Upper lobe of left lung (tissue), 6 donors: ENCODE measurements around the gene CACHD1. TPM values are rescaled to one million over a fixed set of nuclear protein-coding genes. Genes with fewer than 3 reads are reported as not detected.
A peak's percentile ranks its signal among the peaks of the same experiment; 100 is the strongest.

Experiments
- ATAC-seq, 2 donors: fragments of 200-7000 bp; cut with Tn5 transposase; one replicate each; pipeline ENCODE4 v1.9.1; 2022; ENCODE audit warnings: mild to moderate bottlenecking in 2 of 2, moderate library complexity in 2 of 2; ENCODE audit not compliant: low FRiP score in 2 of 2
- DNase-seq, 2 donors: peaks; one replicate each; pipeline ENCODE4 v3.0.0-alpha.2; 2019 to 2020
- H3K27ac ChIP-seq, 4 donors: fragments of 200-600 bp; sonication (generic); one replicate each; pipeline ENCODE4 v1.5.1; 2016 to 2019
- H3K27me3 ChIP-seq, 4 donors: fragments of 200-600 bp; sonication (generic); one replicate each; pipeline ENCODE4 v1.5.1; 2017 to 2019
- H3K36me3 ChIP-seq, 4 donors: fragments of 200-600 bp; sonication (generic); one replicate each; pipeline ENCODE4 v1.5.1; 2016 to 2019
- H3K4me1 ChIP-seq, 4 donors: fragments of 200-600 bp; sonication (generic); one replicate each; pipeline ENCODE4 v1.5.1; 2018 to 2019
- H3K4me3 ChIP-seq, 4 donors: fragments of 200-600 bp; sonication (generic); one replicate each; pipeline ENCODE4 v1.5.1; 2017 to 2019; ENCODE audit warnings: mild to moderate bottlenecking in 2 of 4, moderate library complexity in 1 of 4
- H3K9me3 ChIP-seq, 4 donors: fragments of 200-600 bp; sonication (generic); one replicate each; pipeline ENCODE4 v1.5.1; 2018 to 2019
- EP300 ChIP-seq, 4 donors: sonication (generic); formaldehyde crosslinking; IDR thresholded peaks; one replicate each; pipeline ENCODE4 v1.5.1; 2017; ENCODE audit warnings: antibody characterized with exemption in 4 of 4, control low read depth in 2 of 4
- POLR2A ChIP-seq, 4 donors: fragments of 450-650 bp; IDR thresholded peaks; one replicate each; pipeline ENCODE4 v1.5.1; 2016 to 2017; ENCODE audit warnings: antibody characterized with exemption in 4 of 4, mild to moderate bottlenecking in 2 of 4
- POLR2AphosphoS5 ChIP-seq, 2 donors: sonication (generic); formaldehyde crosslinking; IDR thresholded peaks; one replicate each; pipeline ENCODE4 v1.5.1; 2017; ENCODE audit warnings: antibody characterized with exemption in 2 of 2
- WGBS, 2 donors: methylation state at CpG; one replicate each; pipeline ENCODE4 v1.1.5; 2017 to 2018; 5-methylcytosine and 5-hydroxymethylcytosine counted together
- total RNA-seq, 6 donors: library from RNA; depleted of rRNA in 4 of 6; stranded (reverse); fragments of >200 nt in 4 of 6; gene quantifications; one replicate each; pipeline versions ENCODE4 v1.1.0 to v1.2.1, GENCODE V29; 2016 to 2021
- TF ChIP-seq, protein P1 (sequence below), 6 experiments: fragments of 450-650 bp in 4 of 6; fragments of 200-600 bp in 2 of 6; sonication (generic) in 2 of 6; IDR thresholded peaks; one replicate each; pipeline ENCODE4 v1.5.1; 2016 to 2019; ENCODE audit warnings: antibody characterized with exemption in 6 of 6
- donor health status: DM: no; HTN: no; CAD: no; lungs with moderate emphysema.
- donor health status: DM: no; HTN: yes; CAD: no; lungs with severe emphysema.

CACHD1 gene
- total RNA-seq, 6 donors from 2014 or later, result 7.3 to 26.3 (median 22.9) TPM

DNA sequence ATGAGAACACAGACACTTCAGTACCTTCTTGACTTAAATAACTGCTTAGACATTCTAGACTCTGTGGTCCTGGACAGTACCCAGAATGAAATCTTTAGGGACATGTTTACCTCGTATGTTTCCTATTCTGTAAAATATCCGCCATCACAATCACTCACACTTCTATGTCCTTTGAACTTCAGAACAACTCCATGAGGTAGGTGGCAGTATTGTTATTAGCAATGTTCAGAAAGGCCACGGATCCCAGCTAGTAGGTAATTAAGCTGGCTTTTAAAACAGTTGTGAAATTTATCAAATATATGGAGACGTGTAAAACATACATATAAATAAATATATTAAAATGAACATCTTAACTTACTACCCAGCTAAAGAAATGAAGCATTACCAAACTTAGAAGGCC, 83.4 kb downstream of the CACHD1 start:
- DNase-seq (no peak), ATAC-seq (no peak)
- Histone ChIP-seq H3K4me1 (peaks cover 15 to 27% (median 19%) of the 10 kb centered on the region in 4 donors), H3K9me3 (no peaks in the 10 kb centered on the region), H3K36me3 (no peaks in the 10 kb centered on the region), H3K4me3 (no peak overlapping the region), H3K27ac (no peak overlapping the region), H3K27me3 (no peaks in the 10 kb centered on the region)
- TF ChIP-seq, protein P1, sequence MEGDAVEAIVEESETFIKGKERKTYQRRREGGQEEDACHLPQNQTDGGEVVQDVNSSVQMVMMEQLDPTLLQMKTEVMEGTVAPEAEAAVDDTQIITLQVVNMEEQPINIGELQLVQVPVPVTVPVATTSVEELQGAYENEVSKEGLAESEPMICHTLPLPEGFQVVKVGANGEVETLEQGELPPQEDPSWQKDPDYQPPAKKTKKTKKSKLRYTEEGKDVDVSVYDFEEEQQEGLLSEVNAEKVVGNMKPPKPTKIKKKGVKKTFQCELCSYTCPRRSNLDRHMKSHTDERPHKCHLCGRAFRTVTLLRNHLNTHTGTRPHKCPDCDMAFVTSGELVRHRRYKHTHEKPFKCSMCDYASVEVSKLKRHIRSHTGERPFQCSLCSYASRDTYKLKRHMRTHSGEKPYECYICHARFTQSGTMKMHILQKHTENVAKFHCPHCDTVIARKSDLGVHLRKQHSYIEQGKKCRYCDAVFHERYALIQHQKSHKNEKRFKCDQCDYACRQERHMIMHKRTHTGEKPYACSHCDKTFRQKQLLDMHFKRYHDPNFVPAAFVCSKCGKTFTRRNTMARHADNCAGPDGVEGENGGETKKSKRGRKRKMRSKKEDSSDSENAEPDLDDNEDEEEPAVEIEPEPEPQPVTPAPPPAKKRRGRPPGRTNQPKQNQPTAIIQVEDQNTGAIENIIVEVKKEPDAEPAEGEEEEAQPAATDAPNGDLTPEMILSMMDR (IDR thresholded peaks at IDR 0.05), result peak in 1 of 6 experiments; percentile 17
- TF ChIP-seq POLR2AphosphoS5 (IDR thresholded peaks at IDR 0.05), result no peak
- WGBS, 2 donors, result 76 to 79% methylated on average over 4 of the region's 4 CpGs

DNA sequence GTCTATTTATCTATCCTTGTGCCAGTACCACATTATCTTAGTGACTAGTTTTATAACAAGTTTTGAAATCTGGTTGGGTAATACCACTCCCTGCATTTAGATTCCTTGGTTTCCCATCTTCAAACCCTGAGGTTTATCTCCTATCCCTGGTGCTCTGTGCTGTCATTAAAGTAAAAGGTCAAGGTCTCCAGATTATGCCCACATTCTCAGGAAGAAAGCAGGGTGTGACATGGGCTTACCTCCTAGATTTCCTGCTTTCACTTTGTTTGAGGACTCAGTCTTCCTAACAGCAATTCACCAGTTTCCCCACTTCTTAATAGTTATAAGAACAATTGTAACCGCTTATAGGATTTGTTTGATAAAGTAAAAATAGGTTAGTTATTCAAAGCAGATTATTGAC, 86.0 kb downstream of the CACHD1 start:
- Histone ChIP-seq H3K27ac (no peak overlapping the region), H3K9me3 (no peaks in the 10 kb centered on the region), H3K4me1 (peaks cover 6 to 9% (median 6%) of the 10 kb centered on the region in 4 donors), H3K36me3 (peaks cover 0 to 5% (median 2%) of the 10 kb centered on the region in 4 donors), H3K4me3 (no peak overlapping the region), H3K27me3 (no peaks in the 10 kb centered on the region)
- TF ChIP-seq EP300 (IDR thresholded peaks at IDR 0.05) (no peak), POLR2AphosphoS5 (IDR thresholded peaks at IDR 0.05) (no peak), POLR2A (IDR thresholded peaks at IDR 0.05) (no peak)
- TF ChIP-seq, protein P1 (IDR thresholded peaks at IDR 0.05), result no peak
- DNase-seq (no peak), ATAC-seq (no peak)
- 61 to 79% methylated on average over 1 of the region's 1 CpG for WGBS, 2 donors

DNA sequence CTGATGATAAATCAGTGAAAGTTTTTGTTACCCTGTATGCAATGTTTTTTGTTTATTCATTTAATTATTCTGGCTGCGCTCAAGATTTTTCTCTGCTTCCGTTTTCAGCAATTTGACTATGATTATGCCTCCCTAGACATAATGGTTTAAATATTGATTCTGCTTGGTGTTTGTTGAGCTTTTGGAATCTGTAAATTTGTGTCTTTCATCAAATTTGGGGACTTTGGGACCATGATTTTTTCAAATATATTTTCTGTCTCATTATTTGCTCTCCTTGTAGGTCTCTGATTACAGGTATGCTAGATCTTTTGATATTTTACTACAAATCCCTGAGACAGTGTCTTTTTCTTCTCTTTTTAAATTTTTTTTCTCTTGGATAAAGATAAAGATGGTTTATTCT, 92.1 kb downstream of the CACHD1 start:
- 91 to 96% methylated on average over 2 of the region's 2 CpGs for WGBS, 2 donors

DNA sequence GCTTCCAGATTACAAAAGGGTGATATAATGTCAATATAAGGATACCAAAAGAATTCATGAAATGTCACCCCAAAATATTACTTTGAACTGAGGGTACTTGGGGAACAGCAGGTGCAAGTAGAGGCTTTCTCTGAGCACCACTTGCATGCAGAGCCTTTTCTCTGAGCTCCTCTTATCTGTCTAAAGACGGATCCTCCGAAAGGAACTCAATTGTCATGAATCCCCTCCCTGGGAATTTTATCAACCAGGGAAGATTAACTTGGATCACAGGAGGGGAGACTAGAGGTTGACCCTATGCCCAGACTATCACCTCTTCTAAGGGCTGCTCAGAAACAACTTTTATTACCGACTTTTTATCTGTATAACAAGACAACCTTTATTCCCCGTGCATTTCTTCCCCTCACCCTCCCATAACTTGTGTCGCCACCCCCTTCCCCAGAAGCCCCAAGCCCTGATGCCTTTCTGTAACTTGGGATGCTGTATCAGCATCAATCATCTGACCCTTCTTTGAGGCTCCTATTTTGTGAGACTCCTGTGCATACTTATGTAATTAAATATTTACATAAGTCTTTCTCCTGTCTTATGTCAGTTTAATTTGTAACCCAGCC, 94.1 kb downstream of the CACHD1 start:
- Histone ChIP-seq H3K4me1 (peaks cover 0 to 8% (median 3%) of the 10 kb centered on the region in 4 donors), H3K36me3 (peaks cover 0 to 1% (median under 1%) of the 10 kb centered on the region in 4 donors), H3K9me3 (peaks cover 0 to 4% (median 0%) of the 10 kb centered on the region in 4 donors), H3K4me3 (no peak overlapping the region), H3K27me3 (no peaks in the 10 kb centered on the region), H3K27ac (no peak overlapping the region)
- no peak for TF ChIP-seq POLR2AphosphoS5 (IDR thresholded peaks at IDR 0.05)
- no peak for TF ChIP-seq POLR2A (IDR thresholded peaks at IDR 0.05)
- TF ChIP-seq EP300 (IDR thresholded peaks at IDR 0.05), result no peak
- TF ChIP-seq, protein P1 (IDR thresholded peaks at IDR 0.05), result no peak
- no peak for DNase-seq
- WGBS, 2 donors, result 85 to 86% methylated on average over 5 of the region's 5 CpGs
- no peak for ATAC-seq

More for the DNA sequence above, 92.1 kb downstream of the CACHD1 start:
- Histone ChIP-seq H3K36me3 (peaks cover 0 to 5% (median 2%) of the 10 kb centered on the region in 4 donors), H3K27me3 (no peaks in the 10 kb centered on the region), H3K27ac (no peak overlapping the region), H3K4me3 (no peak overlapping the region), H3K4me1 (peaks cover 0 to 3% (median 0%) of the 10 kb centered on the region in 4 donors), H3K9me3 (peaks cover 0 to 4% (median 0%) of the 10 kb centered on the region in 4 donors)
- ATAC-seq (no peak), DNase-seq (no peak)
- no peak for TF ChIP-seq POLR2A (IDR thresholded peaks at IDR 0.05)
- TF ChIP-seq, protein P1 (IDR thresholded peaks at IDR 0.05), result no peak
- no peak for TF ChIP-seq POLR2AphosphoS5 (IDR thresholded peaks at IDR 0.05)
- no peak for TF ChIP-seq EP300 (IDR thresholded peaks at IDR 0.05)

DNA sequence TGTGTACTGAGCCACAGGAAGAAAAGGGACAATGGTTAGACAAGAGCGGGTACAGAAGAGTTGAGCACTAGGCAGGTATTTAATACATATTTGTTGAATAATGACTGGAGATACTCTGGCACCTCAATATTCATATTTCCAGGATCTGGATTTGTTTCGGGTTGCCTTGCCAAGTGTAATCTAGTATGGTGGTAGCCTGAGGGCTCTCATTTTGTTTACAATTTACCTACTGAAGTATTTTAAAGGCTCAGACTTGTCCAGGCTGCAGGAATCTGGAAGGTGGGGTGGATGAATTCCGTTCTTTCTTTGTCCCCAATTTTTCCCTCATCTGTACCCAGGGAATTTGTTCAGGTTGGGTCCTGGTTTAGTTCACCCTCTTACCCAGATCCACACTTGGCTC, 95.0 kb downstream of the CACHD1 start:
- DNase-seq, result no peak
- no peak overlapping the region for H3K4me3 ChIP-seq
- H3K36me3 ChIP-seq, result no peaks in the 10 kb centered on the region
- no peaks in the 10 kb centered on the region for H3K27me3 ChIP-seq
- no peak for ATAC-seq
- peaks cover 0 to 16% (median 9%) of the 10 kb centered on the region in 4 donors for H3K4me1 ChIP-seq
- WGBS, 2 donors, result 64 to 83% methylated on average over 3 of the region's 3 CpGs
- H3K9me3 ChIP-seq, result peaks cover 0 to 4% (median 0%) of the 10 kb centered on the region in 4 donors
- H3K27ac ChIP-seq, result no peak overlapping the region
- TF ChIP-seq EP300 (IDR thresholded peaks at IDR 0.05) (no peak), POLR2AphosphoS5 (IDR thresholded peaks at IDR 0.05) (no peak)
- TF ChIP-seq, protein P1 (IDR thresholded peaks at IDR 0.05), result no peak
